Activated CD8-positive, alpha-beta memory T cell treated with anti-CD3 and anti-CD28 coated beads, Interleukin-2, amount 10 ng/mL, durations not matched to agents 7 days and 5 days (primary cell): ENCODE data around the gene CDC7. TPM values are rescaled to one million over a fixed set of nuclear protein-coding genes. Genes with fewer than 3 reads are reported as not detected.

ENCODE experiments used
- total RNA-seq, 2 experiments: library from RNA; stranded (reverse); gene quantifications; one replicate each; pipeline ENCODE4 v1.2.3, GENCODE V29; 2021

Gene CDC7
- total RNA-seq, 2 experiments from 2014 or later, result 39.5 to 39.7 TPM

Other genes with a start within 250 kb of the CDC7 start
- gene HFM1, start 96.0 kb upstream of the CDC7 start, total RNA-seq, result not detected